ENCODE measurements around the gene ATG7. TPM values are rescaled to one million over a fixed set of nuclear protein-coding genes. Genes with fewer than 3 reads are reported as not detected.

ATG7 gene
- total and polyA plus RNA-seq, 9 donors: 10.2 to 54.5 (median 37.4) TPM

GRCh38 chr3:11379238-11379823 is 107.1 kb downstream of the ATG7 start:
- peaks cover 4% of the 10 kb centered on the region for H3K4me1 ChIP-seq (ENCODE audit: insufficient read depth)
- H3K9me3 ChIP-seq: no peaks in the 10 kb centered on the region
- TF ChIP-seq EP300 (IDR thresholded peaks at IDR 0.05) (no peak), POLR2A (IDR thresholded peaks at IDR 0.05) (no peak), CTCF (IDR thresholded peaks at IDR 0.05) (peak in 2 of 3 donors; percentile 65 to 84)
- H3K4me3 ChIP-seq: no peak overlapping the region
- H3K27ac ChIP-seq: peak overlapping the region in 1 of 2 donors; percentile 67
- 16 to 21% (median 19%) methylated on average over 2 of the region's 2 CpGs for WGBS, 3 donors
- no peak for DNase-seq
- no peaks in the 10 kb centered on the region for H3K36me3 ChIP-seq
- no peaks in the 10 kb centered on the region for H3K27me3 ChIP-seq
- intact Hi-C loops (cut with DNase I): loop anchor here (5.0 to 10.0 kb wide), 5 partner anchors 273 to 458 kb away; no protein-coding TSS in a partner anchor

- 20 to 42% (median 21%) methylated on average over 16 of the region's 16 CpGs for WGBS, 3 donors
- no peak overlapping the region for H3K4me3 ChIP-seq
- TF ChIP-seq EP300 (IDR thresholded peaks at IDR 0.05) (no peak), POLR2A (IDR thresholded peaks at IDR 0.05) (no peak), CTCF (IDR thresholded peaks at IDR 0.05) (no peak)
Observed at GRCh38 chr3:11379824-11380701, 107.9 kb downstream of the ATG7 start.

GRCh38 chr3:11381141-11381540 is 108.9 kb downstream of the ATG7 start:
- H3K9me3 ChIP-seq: no peaks in the 10 kb centered on the region
- no peak for TF ChIP-seq EP300 (IDR thresholded peaks at IDR 0.05)
- no peak for TF ChIP-seq POLR2A (IDR thresholded peaks at IDR 0.05)
- TF ChIP-seq CTCF (IDR thresholded peaks at IDR 0.05): no peak
- H3K36me3 ChIP-seq: no peaks in the 10 kb centered on the region
- peaks cover 7% of the 10 kb centered on the region for H3K4me1 ChIP-seq (ENCODE audit: insufficient read depth)
- H3K4me3 ChIP-seq: no peak overlapping the region
- DNase-seq: no peak
- intact Hi-C loops (cut with DNase I): loop anchor here in 3 of 4 donors (5.0 to 10.0 kb wide), 5 partner anchors 54 to 454 kb away; partner anchors contain the start of gene VGLL4 (in 1 of the 3)
- peak overlapping the region in 1 of 2 donors; percentile 35 for H3K27ac ChIP-seq
- H3K27me3 ChIP-seq: no peaks in the 10 kb centered on the region

More at GRCh38 chr3:11379824-11380701, 107.9 kb downstream of the ATG7 start:
- DNase-seq: no peak
- Histone ChIP-seq H3K36me3 (no peaks in the 10 kb centered on the region), H3K27ac (peak overlapping the region; percentile 26 to 67), H3K4me1 (ENCODE audit: insufficient read depth) (peaks cover 4% of the 10 kb centered on the region), H3K9me3 (no peaks in the 10 kb centered on the region), H3K27me3 (no peaks in the 10 kb centered on the region)
- intact Hi-C loops (cut with DNase I): loop anchor here (5.0 to 10.0 kb wide), 8 partner anchors 55 to 457 kb away; partner anchors contain the start of gene VGLL4 (in 1 of the 4)

GRCh38 chr3:11381563-11381962 is 109.4 kb downstream of the ATG7 start:
- no peak for TF ChIP-seq EP300 (IDR thresholded peaks at IDR 0.05)
- no peak for TF ChIP-seq CTCF (IDR thresholded peaks at IDR 0.05)
- TF ChIP-seq POLR2A (IDR thresholded peaks at IDR 0.05): no peak
- intact Hi-C loops (cut with DNase I): loop anchor here in 3 of 4 donors (5.0 to 10.0 kb wide), 5 partner anchors 53 to 453 kb away; partner anchors contain the start of gene VGLL4 (in 1 of the 3)
- H3K27ac ChIP-seq: peak overlapping the region in 1 of 2 donors; percentile 35

More at GRCh38 chr3:11381563-11381962, 109.4 kb downstream of the ATG7 start:
- Histone ChIP-seq H3K4me1 (ENCODE audit: insufficient read depth) (peaks cover 7% of the 10 kb centered on the region), H3K4me3 (no peak overlapping the region), H3K9me3 (no peaks in the 10 kb centered on the region), H3K36me3 (no peaks in the 10 kb centered on the region), H3K27me3 (no peaks in the 10 kb centered on the region)
- 16 to 34% (median 34%) methylated on average over 4 of the region's 4 CpGs for WGBS, 3 donors
- no peak for DNase-seq
